ENCODE measurements around the gene PSME3IP1.

PSME3IP1 gene

GRCh38 chr16:57143149-57143921, 42.5 kb downstream of the PSME3IP1 start:
- Histone ChIP-seq H3F3A (ENCODE audit: control insufficient read depth, insufficient read depth) (peaks cover 3% of the 10 kb centered on the region; the same call in 1 of the 2 replicates), H3K4me3 (ENCODE audit: low read length) (no peak overlapping the region), H3K36me3 (ENCODE audit: control insufficient read depth, low read length) (no peaks in the 10 kb centered on the region), H4K20me1 (ENCODE audit: control insufficient read depth, insufficient read depth, low read depth, low read length) (no peaks in the 10 kb centered on the region), H3K9me2 (replicated peaks; ENCODE audit: control insufficient read depth, low read length) (no peaks in the 10 kb centered on the region), H3K4me1 (ENCODE audit: control insufficient read depth, low read length) (peaks cover 39% of the 10 kb centered on the region), H3K79me2 (ENCODE audit: control insufficient read depth, low read length) (no peaks in the 10 kb centered on the region), H3K27ac (ENCODE audit: low read depth, low read length) (no peak overlapping the region), H3K27me3 (ENCODE audit: control insufficient read depth, low read length) (no peaks in the 10 kb centered on the region), H3K9me3 (ENCODE audit: control insufficient read depth, insufficient read depth, low read length) (no peaks in the 10 kb centered on the region), H3K4me2 (ENCODE audit: low read length) (no peak overlapping the region)
- no peak for TF ChIP-seq EZH2phosphoT487 (IDR thresholded peaks at IDR 0.05; ENCODE audit: borderline replicate concordance, low read length)
- no peak for TF ChIP-seq CTCF (IDR thresholded peaks at IDR 0.05; ENCODE audit: low read depth, low read length, poor library complexity, severe bottlenecking)

GRCh38 chr16:57141822-57142631, 43.8 kb downstream of the PSME3IP1 start:
- no peaks in the 10 kb centered on the region for H3K27me3 ChIP-seq (ENCODE audit: control insufficient read depth, low read length)
- H3K4me3 ChIP-seq (ENCODE audit: low read length): no peak overlapping the region
- H3F3A ChIP-seq (ENCODE audit: control insufficient read depth, insufficient read depth): no peaks in the 10 kb centered on the region
- H3K79me2 ChIP-seq (ENCODE audit: control insufficient read depth, low read length): no peaks in the 10 kb centered on the region
- 0 out of 2 replicates have a peak overlapping the region, but pooled peaks have one; percentile 5 for H3K27ac ChIP-seq (ENCODE audit: low read depth, low read length)
- TF ChIP-seq CTCF (IDR thresholded peaks at IDR 0.05; ENCODE audit: low read depth, low read length, poor library complexity, severe bottlenecking): no peak
- TF ChIP-seq EZH2phosphoT487 (IDR thresholded peaks at IDR 0.05; ENCODE audit: borderline replicate concordance, low read length): no peak
- H3K9me3 ChIP-seq (ENCODE audit: control insufficient read depth, insufficient read depth, low read length): no peaks in the 10 kb centered on the region
- no peaks in the 10 kb centered on the region for H3K36me3 ChIP-seq (ENCODE audit: control insufficient read depth, low read length)
- no peaks in the 10 kb centered on the region for H3K9me2 ChIP-seq (replicated peaks; ENCODE audit: control insufficient read depth, low read length)
- peaks cover 26% of the 10 kb centered on the region for H3K4me1 ChIP-seq (ENCODE audit: control insufficient read depth, low read length)
- H3K4me2 ChIP-seq (ENCODE audit: low read length): peak overlapping the region; percentile 22
- H4K20me1 ChIP-seq (ENCODE audit: control insufficient read depth, insufficient read depth, low read depth, low read length): no peaks in the 10 kb centered on the region

- Histone ChIP-seq H3K9me3 (ENCODE audit: control insufficient read depth, insufficient read depth, low read length) (no peaks in the 10 kb centered on the region), H3K4me3 (ENCODE audit: low read length) (no peak overlapping the region)
Observed at GRCh38 chr16:57140931-57141668, 44.7 kb downstream of the PSME3IP1 start.

More at GRCh38 chr16:57140931-57141668, 44.7 kb downstream of the PSME3IP1 start:
- Histone ChIP-seq H3K4me2 (ENCODE audit: low read length) (peak overlapping the region; percentile 22), H4K20me1 (ENCODE audit: control insufficient read depth, insufficient read depth, low read depth, low read length) (no peaks in the 10 kb centered on the region), H3K4me1 (ENCODE audit: control insufficient read depth, low read length) (peaks cover 23% of the 10 kb centered on the region), H3F3A (ENCODE audit: control insufficient read depth, insufficient read depth) (no peaks in the 10 kb centered on the region), H3K9me2 (replicated peaks; ENCODE audit: control insufficient read depth, low read length) (no peaks in the 10 kb centered on the region), H3K27ac (ENCODE audit: low read depth, low read length) (0 out of 2 replicates have a peak overlapping the region, but pooled peaks have one; percentile 5), H3K36me3 (ENCODE audit: control insufficient read depth, low read length) (no peaks in the 10 kb centered on the region), H3K27me3 (ENCODE audit: control insufficient read depth, low read length) (no peaks in the 10 kb centered on the region), H3K79me2 (ENCODE audit: control insufficient read depth, low read length) (no peaks in the 10 kb centered on the region)
- TF ChIP-seq EZH2phosphoT487 (IDR thresholded peaks at IDR 0.05; ENCODE audit: borderline replicate concordance, low read length) (no peak), CTCF (IDR thresholded peaks at IDR 0.05; ENCODE audit: low read depth, low read length, poor library complexity, severe bottlenecking) (no peak)

Measured in DOHH2 (cell line).